ENCODE measurements around the gene STBD1.

The STBD1 gene
- long read RNA-seq, transcript STBD1-201 (2 exons, 3,420 nt): major isoform, 66 of 66 reads
- long read RNA-seq, partial matches to known transcripts: 0 of 66 reads
- long read RNA-seq, other reads (novel, unspliced or antisense): 0 of 66 reads

DNA sequence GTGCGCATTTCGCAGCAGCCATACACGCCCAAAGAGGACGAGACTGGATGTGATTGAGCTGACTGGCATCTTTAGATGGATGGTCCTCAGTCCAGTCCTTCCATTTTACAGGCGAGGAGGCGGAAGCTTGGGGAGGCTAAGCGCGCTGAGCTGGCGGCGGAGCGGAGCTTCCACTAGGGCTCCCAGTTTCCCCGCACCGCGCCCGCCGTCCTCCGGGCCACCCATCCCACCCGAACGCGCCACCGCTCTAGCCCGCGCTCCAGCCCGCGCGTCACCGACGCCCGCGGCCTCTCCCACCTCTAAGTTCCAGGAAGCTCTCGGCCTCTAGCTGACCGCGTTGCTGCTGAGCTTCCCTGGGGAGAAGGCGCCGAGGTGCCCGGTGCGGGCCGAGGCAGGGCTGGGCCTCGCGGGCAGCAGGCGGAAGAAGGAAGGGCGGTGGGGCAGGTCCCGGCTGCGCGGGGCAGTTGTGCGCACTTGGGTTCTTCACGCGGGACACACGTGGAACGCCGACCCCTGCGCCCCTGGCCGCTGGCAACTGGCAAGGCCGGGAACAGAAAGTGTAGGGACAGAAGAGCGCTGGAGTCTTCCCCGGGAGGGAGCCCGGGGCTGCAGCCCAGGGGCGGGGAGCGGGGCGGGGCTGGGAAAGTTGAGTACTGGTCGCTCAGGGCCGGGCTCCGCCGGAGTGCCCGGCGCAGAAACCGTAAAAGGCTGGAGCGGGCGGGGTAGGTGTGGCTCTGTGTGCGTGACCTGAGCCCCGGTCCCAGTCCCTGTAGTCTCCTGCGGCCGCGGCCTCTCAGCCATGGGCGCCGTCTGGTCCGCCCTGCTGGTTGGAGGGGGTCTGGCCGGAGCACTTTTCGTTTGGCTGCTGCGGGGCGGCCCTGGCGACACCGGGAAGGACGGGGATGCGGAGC is at the start of gene STBD1:
Gene STBD1 (plus strand): TSS at position 763 of the 911 bp plus-strand sequence. CDS start 37 bp downstream, at position 800.
- no peaks in the 10 kb centered on the region for H3K27me3 ChIP-seq (ENCODE audit: insufficient read depth, poor library complexity, severe bottlenecking)
- peak; percentile 62 to 69 for DNase-seq (ENCODE audit: low read depth in 1 of 2, low spot score in 1 of 2)
- H3K4me3 ChIP-seq (replicated peaks; ENCODE audit: insufficient read depth, low read length): peak within 1 kb of the TSS; percentile 79
- peak within 1 kb of the TSS; percentile 76 for H3K27ac ChIP-seq (replicated peaks)
- TF ChIP-seq GABPA (IDR thresholded peaks at IDR 0.05; ENCODE audit: low read depth) (no peak), POLR2AphosphoS5 (IDR thresholded peaks at IDR 0.05; ENCODE audit: low read depth) (peak; percentile 44; the same call in 1 of the 2 replicates), SPI1 (IDR thresholded peaks at IDR 0.05; ENCODE audit: borderline replicate concordance, low read depth) (no peak)
- TF ChIP-seq, protein P1, sequence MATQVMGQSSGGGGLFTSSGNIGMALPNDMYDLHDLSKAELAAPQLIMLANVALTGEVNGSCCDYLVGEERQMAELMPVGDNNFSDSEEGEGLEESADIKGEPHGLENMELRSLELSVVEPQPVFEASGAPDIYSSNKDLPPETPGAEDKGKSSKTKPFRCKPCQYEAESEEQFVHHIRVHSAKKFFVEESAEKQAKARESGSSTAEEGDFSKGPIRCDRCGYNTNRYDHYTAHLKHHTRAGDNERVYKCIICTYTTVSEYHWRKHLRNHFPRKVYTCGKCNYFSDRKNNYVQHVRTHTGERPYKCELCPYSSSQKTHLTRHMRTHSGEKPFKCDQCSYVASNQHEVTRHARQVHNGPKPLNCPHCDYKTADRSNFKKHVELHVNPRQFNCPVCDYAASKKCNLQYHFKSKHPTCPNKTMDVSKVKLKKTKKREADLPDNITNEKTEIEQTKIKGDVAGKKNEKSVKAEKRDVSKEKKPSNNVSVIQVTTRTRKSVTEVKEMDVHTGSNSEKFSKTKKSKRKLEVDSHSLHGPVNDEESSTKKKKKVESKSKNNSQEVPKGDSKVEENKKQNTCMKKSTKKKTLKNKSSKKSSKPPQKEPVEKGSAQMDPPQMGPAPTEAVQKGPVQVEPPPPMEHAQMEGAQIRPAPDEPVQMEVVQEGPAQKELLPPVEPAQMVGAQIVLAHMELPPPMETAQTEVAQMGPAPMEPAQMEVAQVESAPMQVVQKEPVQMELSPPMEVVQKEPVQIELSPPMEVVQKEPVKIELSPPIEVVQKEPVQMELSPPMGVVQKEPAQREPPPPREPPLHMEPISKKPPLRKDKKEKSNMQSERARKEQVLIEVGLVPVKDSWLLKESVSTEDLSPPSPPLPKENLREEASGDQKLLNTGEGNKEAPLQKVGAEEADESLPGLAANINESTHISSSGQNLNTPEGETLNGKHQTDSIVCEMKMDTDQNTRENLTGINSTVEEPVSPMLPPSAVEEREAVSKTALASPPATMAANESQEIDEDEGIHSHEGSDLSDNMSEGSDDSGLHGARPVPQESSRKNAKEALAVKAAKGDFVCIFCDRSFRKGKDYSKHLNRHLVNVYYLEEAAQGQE (IDR thresholded peaks at IDR 0.05; ENCODE audit: insufficient replicate concordance, low read depth): no peak

DNA sequence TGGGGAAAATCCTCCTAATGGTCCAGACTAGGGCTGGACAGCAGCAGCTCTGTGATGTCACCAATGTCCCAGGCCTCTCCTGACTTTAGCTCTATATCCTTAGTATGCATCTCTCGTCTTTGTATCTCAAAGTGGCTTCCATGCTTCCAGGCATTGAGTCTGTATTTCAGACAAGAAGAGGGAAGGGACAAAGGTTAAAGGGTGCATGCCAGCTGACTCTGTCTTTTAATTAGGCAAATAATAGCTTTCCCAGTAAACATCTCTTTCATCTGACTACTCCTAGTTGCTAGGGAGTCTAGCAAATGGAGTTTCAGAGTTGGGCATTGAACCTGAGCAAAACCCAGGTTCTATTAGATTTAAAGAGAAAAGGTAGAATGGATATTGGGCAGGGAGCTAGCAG is 49.6 kb upstream of the STBD1 start:
- no peak overlapping the region for H3K4me3 ChIP-seq (replicated peaks; ENCODE audit: insufficient read depth, low read length)
- no peak for TF ChIP-seq GABPA (IDR thresholded peaks at IDR 0.05; ENCODE audit: low read depth)
- TF ChIP-seq, protein P2, sequence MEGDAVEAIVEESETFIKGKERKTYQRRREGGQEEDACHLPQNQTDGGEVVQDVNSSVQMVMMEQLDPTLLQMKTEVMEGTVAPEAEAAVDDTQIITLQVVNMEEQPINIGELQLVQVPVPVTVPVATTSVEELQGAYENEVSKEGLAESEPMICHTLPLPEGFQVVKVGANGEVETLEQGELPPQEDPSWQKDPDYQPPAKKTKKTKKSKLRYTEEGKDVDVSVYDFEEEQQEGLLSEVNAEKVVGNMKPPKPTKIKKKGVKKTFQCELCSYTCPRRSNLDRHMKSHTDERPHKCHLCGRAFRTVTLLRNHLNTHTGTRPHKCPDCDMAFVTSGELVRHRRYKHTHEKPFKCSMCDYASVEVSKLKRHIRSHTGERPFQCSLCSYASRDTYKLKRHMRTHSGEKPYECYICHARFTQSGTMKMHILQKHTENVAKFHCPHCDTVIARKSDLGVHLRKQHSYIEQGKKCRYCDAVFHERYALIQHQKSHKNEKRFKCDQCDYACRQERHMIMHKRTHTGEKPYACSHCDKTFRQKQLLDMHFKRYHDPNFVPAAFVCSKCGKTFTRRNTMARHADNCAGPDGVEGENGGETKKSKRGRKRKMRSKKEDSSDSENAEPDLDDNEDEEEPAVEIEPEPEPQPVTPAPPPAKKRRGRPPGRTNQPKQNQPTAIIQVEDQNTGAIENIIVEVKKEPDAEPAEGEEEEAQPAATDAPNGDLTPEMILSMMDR (IDR thresholded peaks at IDR 0.05; ENCODE audit: insufficient read depth, low read length): no peak
- no peaks in the 10 kb centered on the region for H3K27me3 ChIP-seq (ENCODE audit: insufficient read depth, poor library complexity, severe bottlenecking)
- DNase-seq (ENCODE audit: low read depth in 1 of 2, low spot score in 1 of 2): no peak
- no peak overlapping the region for H3K27ac ChIP-seq (replicated peaks)

DNA sequence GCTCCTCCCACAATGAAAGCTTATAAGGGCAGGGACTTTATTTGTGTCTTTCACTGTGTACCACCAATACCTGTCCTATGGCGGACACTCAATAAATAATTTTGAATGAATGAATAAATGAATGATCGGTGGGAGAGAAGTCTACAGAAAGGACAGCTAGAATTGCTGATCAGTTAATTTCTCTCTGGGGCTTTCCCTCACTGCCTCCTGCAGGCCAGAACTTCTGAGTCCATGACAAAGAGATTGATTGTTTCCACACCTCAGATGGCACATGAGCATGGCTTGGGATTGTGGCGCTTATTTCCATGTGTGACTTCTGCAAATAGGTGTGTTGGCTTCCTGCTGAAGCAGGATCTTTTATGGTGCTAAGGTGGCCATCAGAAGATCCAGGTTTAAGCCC is 48.7 kb upstream of the STBD1 start:
- H3K4me3 ChIP-seq (replicated peaks; ENCODE audit: insufficient read depth, low read length): no peak overlapping the region
- H3K27ac ChIP-seq (replicated peaks): no peak overlapping the region
- H3K27me3 ChIP-seq (ENCODE audit: insufficient read depth, poor library complexity, severe bottlenecking): no peaks in the 10 kb centered on the region
- DNase-seq (ENCODE audit: low read depth in 1 of 2, low spot score in 1 of 2): no peak
- TF ChIP-seq POLR2AphosphoS5 (IDR thresholded peaks at IDR 0.05; ENCODE audit: low read depth) (no peak), SPI1 (IDR thresholded peaks at IDR 0.05; ENCODE audit: borderline replicate concordance, low read depth) (no peak), GABPA (IDR thresholded peaks at IDR 0.05; ENCODE audit: low read depth) (no peak)
- TF ChIP-seq, protein P1 (IDR thresholded peaks at IDR 0.05; ENCODE audit: insufficient replicate concordance, low read depth): no peak
- TF ChIP-seq, protein P2 (IDR thresholded peaks at IDR 0.05; ENCODE audit: insufficient read depth, low read length): no peak

DNA sequence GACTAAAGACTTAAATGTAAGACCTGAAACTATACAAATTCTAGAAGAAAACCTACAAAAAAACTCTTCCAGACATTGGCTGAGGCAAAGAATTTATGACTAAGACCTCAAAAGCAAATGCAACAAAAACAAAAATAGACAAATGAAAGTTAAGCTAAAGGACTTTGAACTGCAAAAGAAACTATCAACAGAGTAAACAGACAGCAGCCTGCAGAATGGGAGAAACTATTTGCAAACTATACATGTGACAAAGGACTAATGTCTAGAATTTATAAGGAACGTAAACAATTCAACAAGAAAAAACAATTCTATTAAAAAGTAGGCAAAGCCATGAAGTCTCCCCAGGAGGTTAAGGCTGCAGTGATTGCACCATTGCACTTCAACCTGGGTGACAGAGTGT is 46.0 kb upstream of the STBD1 start:
- Histone ChIP-seq H3K27me3 (ENCODE audit: insufficient read depth, poor library complexity, severe bottlenecking) (no peaks in the 10 kb centered on the region), H3K4me3 (replicated peaks; ENCODE audit: insufficient read depth, low read length) (no peak overlapping the region), H3K27ac (replicated peaks) (no peak overlapping the region)
- TF ChIP-seq, protein P1 (IDR thresholded peaks at IDR 0.05; ENCODE audit: insufficient replicate concordance, low read depth): no peak
- TF ChIP-seq POLR2AphosphoS5 (IDR thresholded peaks at IDR 0.05; ENCODE audit: low read depth) (no peak), SPI1 (IDR thresholded peaks at IDR 0.05; ENCODE audit: borderline replicate concordance, low read depth) (no peak), GABPA (IDR thresholded peaks at IDR 0.05; ENCODE audit: low read depth) (no peak)
- DNase-seq (ENCODE audit: low read depth in 1 of 2, low spot score in 1 of 2): no peak
